Liver (tissue), 9 donors: Measurements from ENCODE around the gene NXPE2. TPM values are rescaled to one million over a fixed set of nuclear protein-coding genes. Genes with fewer than 3 reads are reported as not detected.

Experiments used
- DNase-seq: peaks from one replicate; pipeline ENCODE4 v3.0.0-alpha.2; 2017; ENCODE audit warnings: low spot score
- H3K27ac ChIP-seq, 2 donors: one replicate each; pipeline ENCODE4 v1.7.0; 2013; ENCODE audit warnings: inconsistent platforms in 2 of 2, low read length in 2 of 2, control low read depth in 1 of 2, low read depth in 1 of 2, mild to moderate bottlenecking in 1 of 2
- H3K27me3 ChIP-seq, 4 donors: one replicate each; pipeline versions ENCODE4 v1.6.1 to v1.7.0; 2013; ENCODE audit warnings: low read length in 3 of 4, inconsistent platforms in 1 of 4, mild to moderate bottlenecking in 1 of 4, moderate library complexity in 1 of 4; ENCODE audit not compliant: control insufficient read depth in 4 of 4, insufficient read depth in 4 of 4
- H3K36me3 ChIP-seq, 4 donors: one replicate each; pipeline versions ENCODE4 v1.6.1 to v1.7.0; 2013; ENCODE audit warnings: low read length in 3 of 4, mild to moderate bottlenecking in 3 of 4, low read depth in 1 of 4, moderate library complexity in 1 of 4; ENCODE audit not compliant: control insufficient read depth in 4 of 4, insufficient read depth in 3 of 4
- H3K4me1 ChIP-seq, 4 donors: one replicate each; pipeline versions ENCODE4 v1.6.1 to v1.7.0; 2013; ENCODE audit warnings: low read length in 3 of 4, mild to moderate bottlenecking in 3 of 4, moderate library complexity in 1 of 4; ENCODE audit not compliant: control insufficient read depth in 4 of 4, insufficient read depth in 4 of 4
- H3K4me3 ChIP-seq, 3 donors: one replicate each; pipeline versions ENCODE4 v1.6.1 to v1.7.0; 2013; ENCODE audit warnings: low read length in 3 of 3, control low read depth in 1 of 3, low read depth in 1 of 3, mild to moderate bottlenecking in 1 of 3
- H3K9ac ChIP-seq, 2 donors: one replicate each; pipeline ENCODE4 v1.7.0; 2013; ENCODE audit warnings: low read length in 2 of 2, mild to moderate bottlenecking in 2 of 2, moderate library complexity in 2 of 2, control low read depth in 1 of 2, low read depth in 1 of 2
- H3K9me3 ChIP-seq, 4 donors: one replicate each; pipeline versions ENCODE4 v1.6.1 to v1.7.0; 2013; ENCODE audit warnings: low read length in 3 of 4; ENCODE audit not compliant: control insufficient read depth in 4 of 4
- FOXA1 ChIP-seq: IDR thresholded peaks from 2 replicates; pipeline ENCODE4 v1.6.1; 2016; ENCODE audit warnings: antibody characterized with exemption
- FOXA2 ChIP-seq: IDR thresholded peaks from 2 replicates; pipeline ENCODE4 v1.6.1; 2016; ENCODE audit warnings: antibody characterized with exemption
- HNF4A ChIP-seq, 2 donors: conservative IDR thresholded peaks; 2 replicates each; pipeline ENCODE4 v1.6.1; 2016; ENCODE audit warnings: antibody characterized with exemption in 2 of 2, mild to moderate bottlenecking in 2 of 2
- HNF4G ChIP-seq: IDR thresholded peaks from 2 replicates; pipeline ENCODE4 v1.6.1; 2016; ENCODE audit warnings: antibody characterized with exemption
- SP1 ChIP-seq: IDR thresholded peaks from 2 replicates; pipeline ENCODE4 v1.6.1; 2018; ENCODE audit warnings: antibody characterized with exemption, mild to moderate bottlenecking
- TAF1 ChIP-seq: conservative IDR thresholded peaks from 2 replicates; pipeline ENCODE4 v1.6.1; 2016; ENCODE audit warnings: antibody characterized with exemption, mild to moderate bottlenecking
- YY1 ChIP-seq: IDR thresholded peaks from 2 replicates; pipeline ENCODE4 v1.6.1; 2016; ENCODE audit warnings: antibody characterized with exemption, mild to moderate bottlenecking
- WGBS: extraction: QIAGEN DNeasy Blood & Tissue Kit; methylation state at CpG from one replicate; pipeline ENCODE4 v1.1.7; 2013; 5-methylcytosine and 5-hydroxymethylcytosine counted together
- polyA plus RNA-seq, 2 donors: library from polyadenylated mRNA; stranded (reverse) in 1 of 2; unstranded in 1 of 2; fragments of 200-250 nt in 1 of 2; fragments of >200 nt in 1 of 2; fragmentation: Nextera tagmentation in 1 of 2; extraction: Ambion mirVana in 1 of 2; gene quantifications; one replicate each; pipeline versions ENCODE4 v1.2.1 to v1.2.3, GENCODE V29; 2013 to 2015
- total RNA-seq, 2 donors: library from RNA; depleted of rRNA; stranded (reverse); fragments of >200 nt; gene quantifications; one replicate each; pipeline ENCODE4 v1.2.3, GENCODE V29; 2014
- TF ChIP-seq, protein P1 (sequence below): IDR thresholded peaks from 2 replicates; pipeline ENCODE4 v1.6.1; 2016; ENCODE audit warnings: antibody characterized with exemption
- TF ChIP-seq, protein P2 (sequence below): fragments of 150-350 bp; IDR thresholded peaks from 2 replicates; pipeline ENCODE4 v1.5.1; 2017; ENCODE audit warnings: improper control_type of control experiment, low read depth, low read length; ENCODE audit not compliant: missing input control
- donor health status: healthy.
- donor health status: healthy.
- donor health status: healthy.
- donor health status: healthy.
- donor health status: healthy.

NXPE2 gene
- total and polyA plus RNA-seq, 4 donors = 0.05 TPM; not detected in 3

DNA sequence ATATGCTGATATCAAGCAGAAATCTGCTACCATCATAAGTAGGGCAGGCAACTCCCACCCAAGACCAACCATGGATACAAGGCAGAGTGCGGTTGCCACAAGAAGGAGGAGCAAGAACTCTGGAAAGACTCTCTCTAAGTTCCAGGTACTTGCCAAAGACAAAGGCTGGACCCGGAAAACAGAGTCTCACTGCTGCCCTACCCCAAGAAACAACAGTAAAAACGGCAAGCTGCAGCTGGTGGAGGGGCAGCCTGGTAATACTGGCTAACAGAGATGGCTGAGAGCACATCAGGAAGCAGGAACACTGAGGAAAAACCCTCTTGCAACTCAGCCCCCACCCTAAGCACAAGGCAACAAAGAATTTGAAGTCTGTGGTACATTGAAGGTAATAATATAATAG lies 27.7 kb upstream of the NXPE2 start:
- H3K36me3 ChIP-seq = no peaks in the 10 kb centered on the region
- TF ChIP-seq FOXA1 (no peak), YY1 (no peak)
- H3K9ac ChIP-seq = no peak overlapping the region
- DNase-seq = no peak
- H3K27ac ChIP-seq = no peak overlapping the region
- H3K4me1 ChIP-seq = no peaks in the 10 kb centered on the region
- H3K27me3 ChIP-seq = peaks cover 0 to 2% (median 0%) of the 10 kb centered on the region in 4 donors
- WGBS = 62% methylated on average over 3 of the region's 3 CpGs
- H3K4me3 ChIP-seq = no peak overlapping the region
- no peaks in the 10 kb centered on the region for H3K9me3 ChIP-seq

DNA sequence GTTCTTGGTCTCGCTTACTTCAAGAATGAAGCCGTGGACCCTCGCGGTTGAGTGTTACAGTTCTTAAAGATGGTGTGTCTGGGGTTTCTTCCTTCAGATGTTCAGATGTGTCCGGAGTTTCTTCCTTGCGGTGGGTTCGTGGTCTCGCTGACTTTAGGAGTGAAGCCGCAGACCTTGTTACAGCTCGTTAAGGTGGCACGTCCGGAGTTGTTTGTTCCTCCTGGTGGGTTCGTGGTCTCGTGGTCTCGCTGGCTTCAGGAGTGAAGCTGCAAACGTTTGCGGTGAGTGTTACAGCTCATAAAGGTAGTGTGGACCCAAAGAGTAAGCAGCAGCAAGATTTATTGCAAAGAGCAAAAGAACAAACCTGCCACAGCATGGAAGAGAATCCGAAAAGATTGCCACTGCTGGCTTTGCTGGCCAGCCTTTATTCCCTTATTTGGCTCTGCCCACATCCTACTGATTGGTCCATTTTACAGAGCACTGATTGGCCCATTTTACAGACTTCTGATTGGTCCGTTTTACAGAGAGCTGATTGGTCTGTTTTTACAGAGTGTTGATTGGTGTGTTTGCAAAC lies 27.1 kb upstream of the NXPE2 start:
- Histone ChIP-seq H3K9me3 (no peaks in the 10 kb centered on the region), H3K27me3 (peaks cover 0 to 2% (median 0%) of the 10 kb centered on the region in 4 donors), H3K9ac (no peak overlapping the region), H3K4me3 (no peak overlapping the region), H3K4me1 (no peaks in the 10 kb centered on the region), H3K36me3 (no peaks in the 10 kb centered on the region), H3K27ac (no peak overlapping the region)
- WGBS = 89% methylated on average over 19 of the region's 19 CpGs
- TF ChIP-seq, protein P1, sequence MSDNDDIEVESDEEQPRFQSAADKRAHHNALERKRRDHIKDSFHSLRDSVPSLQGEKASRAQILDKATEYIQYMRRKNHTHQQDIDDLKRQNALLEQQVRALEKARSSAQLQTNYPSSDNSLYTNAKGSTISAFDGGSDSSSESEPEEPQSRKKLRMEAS = no peak
- TF ChIP-seq HNF4G = no peak
- no peak for DNase-seq

DNA sequence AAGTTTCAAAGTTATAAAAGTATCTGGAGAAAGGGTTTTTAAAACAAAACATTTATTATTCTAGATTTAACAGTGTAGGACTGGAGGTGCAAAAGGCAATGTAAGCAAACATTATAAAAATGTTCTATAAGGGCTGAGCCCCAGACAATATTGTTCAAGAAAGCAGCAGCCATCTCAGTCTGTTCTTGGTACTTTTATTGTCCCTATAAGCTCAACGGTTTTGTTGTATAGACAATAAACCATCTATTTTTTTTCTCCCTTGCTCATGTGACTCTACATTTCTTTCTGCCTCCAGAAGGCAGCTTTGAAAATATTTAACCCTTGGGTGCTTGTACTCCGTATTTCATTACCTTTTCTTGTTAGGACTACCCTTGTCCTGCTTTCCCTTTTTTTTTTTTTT lies 25.2 kb upstream of the NXPE2 start:
- no peaks in the 10 kb centered on the region for H3K9me3 ChIP-seq
- no peak overlapping the region for H3K4me3 ChIP-seq
- DNase-seq = no peak
- H3K9ac ChIP-seq = no peak overlapping the region
- no peaks in the 10 kb centered on the region for H3K36me3 ChIP-seq
- no peaks in the 10 kb centered on the region for H3K4me1 ChIP-seq
- TF ChIP-seq, protein P2, sequence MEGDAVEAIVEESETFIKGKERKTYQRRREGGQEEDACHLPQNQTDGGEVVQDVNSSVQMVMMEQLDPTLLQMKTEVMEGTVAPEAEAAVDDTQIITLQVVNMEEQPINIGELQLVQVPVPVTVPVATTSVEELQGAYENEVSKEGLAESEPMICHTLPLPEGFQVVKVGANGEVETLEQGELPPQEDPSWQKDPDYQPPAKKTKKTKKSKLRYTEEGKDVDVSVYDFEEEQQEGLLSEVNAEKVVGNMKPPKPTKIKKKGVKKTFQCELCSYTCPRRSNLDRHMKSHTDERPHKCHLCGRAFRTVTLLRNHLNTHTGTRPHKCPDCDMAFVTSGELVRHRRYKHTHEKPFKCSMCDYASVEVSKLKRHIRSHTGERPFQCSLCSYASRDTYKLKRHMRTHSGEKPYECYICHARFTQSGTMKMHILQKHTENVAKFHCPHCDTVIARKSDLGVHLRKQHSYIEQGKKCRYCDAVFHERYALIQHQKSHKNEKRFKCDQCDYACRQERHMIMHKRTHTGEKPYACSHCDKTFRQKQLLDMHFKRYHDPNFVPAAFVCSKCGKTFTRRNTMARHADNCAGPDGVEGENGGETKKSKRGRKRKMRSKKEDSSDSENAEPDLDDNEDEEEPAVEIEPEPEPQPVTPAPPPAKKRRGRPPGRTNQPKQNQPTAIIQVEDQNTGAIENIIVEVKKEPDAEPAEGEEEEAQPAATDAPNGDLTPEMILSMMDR = no peak
- TF ChIP-seq FOXA2 (no peak), TAF1 (no peak)
- TF ChIP-seq, protein P1 = no peak
- H3K27ac ChIP-seq = no peak overlapping the region
- peaks cover 0 to 2% (median 0%) of the 10 kb centered on the region in 4 donors for H3K27me3 ChIP-seq
- 54% methylated on average over 2 of the region's 2 CpGs for WGBS

DNA sequence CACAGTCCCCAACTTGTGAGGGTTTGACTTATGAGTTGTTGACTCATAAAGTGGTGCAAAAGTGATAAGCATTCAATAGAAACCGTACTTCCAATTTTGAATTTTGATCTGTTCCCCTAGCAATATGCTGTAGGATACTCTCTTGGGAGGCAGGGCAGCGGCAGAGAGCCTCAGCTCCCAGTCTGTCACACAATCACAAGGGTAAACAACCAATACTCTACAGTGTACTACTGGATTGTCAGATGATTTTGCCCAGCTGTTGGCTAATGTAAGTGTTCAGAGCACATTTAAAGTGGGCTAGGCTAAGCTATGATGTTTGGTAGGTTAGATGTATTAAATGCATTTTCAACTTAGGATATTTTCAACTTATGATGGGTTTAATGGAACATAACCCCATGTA lies 13.7 kb upstream of the NXPE2 start:
- H3K27me3 ChIP-seq = no peaks in the 10 kb centered on the region
- no peaks in the 10 kb centered on the region for H3K4me1 ChIP-seq
- no peak for DNase-seq
- TF ChIP-seq HNF4A (conservative IDR thresholded peaks at IDR 0.05) (no peak), FOXA1 (no peak), TAF1 (no peak), SP1 (no peak)
- TF ChIP-seq, protein P2 = no peak
- peaks cover 0 to 6% (median under 1%) of the 10 kb centered on the region in 4 donors for H3K9me3 ChIP-seq
- no peak overlapping the region for H3K27ac ChIP-seq
- H3K9ac ChIP-seq = no peak overlapping the region
- H3K4me3 ChIP-seq = no peak overlapping the region
- WGBS = 52% methylated on average over 2 of the region's 2 CpGs
- no peaks in the 10 kb centered on the region for H3K36me3 ChIP-seq
